Left colon (tissue), 2 donors: ENCODE measurements around the gene NKD1. TPM values are rescaled to one million over a fixed set of nuclear protein-coding genes. Genes with fewer than 3 reads are reported as not detected.
A peak's percentile ranks its signal among the peaks of the same experiment; 100 is the strongest.
"Not testable (repeated sequence)": the region's sequence is repeated elsewhere in the genome, so short reads cannot be mapped to it uniquely, and the experiment has no call there.

Experiments
- ATAC-seq: fragments of 200-7000 bp; cut with Tn5 transposase; one replicate; pipeline ENCODE4 v1.9.1; 2020; ENCODE audit warnings: mild to moderate bottlenecking, moderate library complexity
- DNase-seq, 2 donors: peaks; one replicate each; pipeline ENCODE4 v3.0.0-alpha.2; 2020
- intact Hi-C, 2 donors: fragments of 100-400 bp; cut with DNase I in 1 of 2; cut with micrococcal nuclease in 1 of 2; formaldehyde crosslinking; loops; one replicate each; pipeline versions ENCODE4 v1.11.2 to v1.14.0; 2022; cut with DNase I, micrococcal nuclease
- total RNA-seq, 2 donors: library from RNA; stranded (reverse); fragmentation: NEBNext Ultra II Directional; extraction: Animal tissue kit (Norgen Biotek cat#: 25700); gene quantifications; one replicate each; pipeline ENCODE4 v1.2.1, GENCODE V29; 2021
- donor health status: DM: no; HTN: no; CAD: no.
- donor health status: DM: yes; HTN: yes; CAD: no.

NKD1 gene
- total RNA-seq, 2 donors from 2014 or later = 1.6 to 5.6 TPM

- ATAC-seq (no peak), DNase-seq (no peak)
- intact Hi-C loops = no loop called here
Measured at GRCh38 chr16:50570808-50571598, 22.8 kb downstream of the NKD1 start.

GRCh38 chr16:50571786-50572185 lies 23.6 kb downstream of the NKD1 start:
- intact Hi-C loops = no loop called here
- DNase-seq (no peak), ATAC-seq (no peak)

- intact Hi-C loops = no loop called here
- DNase-seq = no peak
- ATAC-seq = no peak
Measured at GRCh38 chr16:50572700-50573099, 24.5 kb downstream of the NKD1 start.

GRCh38 chr16:50573279-50573678 lies 25.1 kb downstream of the NKD1 start:
- DNase-seq = no peak
- intact Hi-C loops = no loop called here
- ATAC-seq = no peak

GRCh38 chr16:50573947-50574744 lies 25.9 kb downstream of the NKD1 start:
- ATAC-seq = no peak
- intact Hi-C loops = no loop called here
- no peak for DNase-seq

GRCh38 chr16:50574745-50575136 lies 26.5 kb downstream of the NKD1 start:
- ATAC-seq = no peak
- intact Hi-C loops = no loop called here
- no peak for DNase-seq

- DNase-seq = no peak
- intact Hi-C loops = no loop called here
- no peak for ATAC-seq
Measured at GRCh38 chr16:50575743-50576142, 27.5 kb downstream of the NKD1 start.

- no peak for ATAC-seq
- intact Hi-C loops = no loop called here
Measured at GRCh38 chr16:50576403-50577113, 28.4 kb downstream of the NKD1 start.

GRCh38 chr16:50578137-50578536 lies 29.9 kb downstream of the NKD1 start:
- intact Hi-C loops = no loop called here

More at GRCh38 chr16:50576403-50577113, 28.4 kb downstream of the NKD1 start:
- DNase-seq = no peak

GRCh38 chr16:50579373-50579772 lies 31.2 kb downstream of the NKD1 start:
- intact Hi-C loops, DNase-seq, ATAC-seq: not testable (repeated sequence)

More at GRCh38 chr16:50578137-50578536, 29.9 kb downstream of the NKD1 start:
- ATAC-seq (no peak), DNase-seq (no peak)

GRCh38 chr16:50580180-50580798 lies 32.1 kb downstream of the NKD1 start:
- ATAC-seq (no peak), DNase-seq (no peak)
- intact Hi-C loops = no loop called here

- intact Hi-C loops = no loop called here
- no peak for DNase-seq
- no peak for ATAC-seq
Measured at GRCh38 chr16:50581845-50582244, 33.6 kb downstream of the NKD1 start.

GRCh38 chr16:50583211-50583610 lies 35.0 kb downstream of the NKD1 start:
- DNase-seq = no peak
- ATAC-seq = no peak
- intact Hi-C loops = no loop called here

GRCh38 chr16:50584033-50584722 lies 36.0 kb downstream of the NKD1 start:
- intact Hi-C loops = no loop called here
- ATAC-seq (no peak), DNase-seq (no peak)

- intact Hi-C loops = no loop called here
- ATAC-seq (peak; percentile 28), DNase-seq (peak; percentile 51 to 60)
Measured at GRCh38 chr16:50585331-50585776, 37.2 kb downstream of the NKD1 start.

GRCh38 chr16:50587543-50587942 lies 39.3 kb downstream of the NKD1 start:
- no peak for ATAC-seq
- DNase-seq = no peak
- intact Hi-C loops = no loop called here

- ATAC-seq (no peak), DNase-seq (no peak)
- intact Hi-C loops = no loop called here
Measured at GRCh38 chr16:50588276-50588675, 40.1 kb downstream of the NKD1 start.

GRCh38 chr16:50591209-50591608 lies 43.0 kb downstream of the NKD1 start:
- no peak for DNase-seq
- ATAC-seq = no peak
- intact Hi-C loops = no loop called here
